ENCODE data around the gene FEM1C.

DNA sequence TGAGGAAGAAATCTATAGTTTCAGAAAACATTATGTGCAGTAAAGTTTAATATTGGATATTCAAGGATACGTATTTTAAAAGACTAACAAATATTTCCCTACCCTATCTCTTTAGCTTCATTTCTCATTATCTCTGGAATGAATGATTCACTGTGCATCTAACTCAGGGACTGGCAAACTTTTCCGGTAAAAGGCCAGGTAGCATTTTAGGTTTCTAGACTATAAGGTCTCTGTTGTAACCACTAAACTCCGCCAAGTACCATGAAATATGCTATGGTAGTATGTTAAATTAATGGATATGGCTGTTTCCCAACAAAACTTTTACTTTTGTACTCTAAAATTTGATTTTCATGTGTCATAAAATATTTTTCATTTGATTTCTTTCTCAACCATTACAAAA is 13.2 kb downstream of the FEM1C start:
- TF ChIP-seq POLR2AphosphoS5 (IDR thresholded peaks at IDR 0.05), result no peak
- no peak for TF ChIP-seq CTCF (IDR thresholded peaks at IDR 0.05)
- no peak for TF ChIP-seq POLR2A (IDR thresholded peaks at IDR 0.05)
- TF ChIP-seq EP300 (IDR thresholded peaks at IDR 0.05; ENCODE audit: low read depth), result no peak
